HCT116 (cell line): ENCODE data around the gene GPR157. TPM values are rescaled to one million over a fixed set of nuclear protein-coding genes. Genes with fewer than 3 reads are reported as not detected.

ENCODE experiments used
- ATAC-seq: fragments of 200-7000 bp; cut with Tn5 transposase; 2 replicates; pipeline ENCODE4 v1.9.1; 2020; ENCODE audit warnings: mild to moderate bottlenecking, moderate library complexity
- BruUV-seq: library from RNA; stranded (reverse); fragments of 400-500 nt; replicated peaks from 2 replicates; lab custom pipeline; 2021; lab: Mats Ljungman, UMichigan
- CTCF ChIA-PET: fragments of 300-600 bp; sonication (Branson Sonifier 250); formaldehyde crosslinking; loops from one replicate; lab custom pipeline; 2021; ENCODE audit warnings: antibody characterized with exemption; lab: Charles Lee
- POLR2A ChIA-PET: fragments of 300-600, 350-600 bp; sonication (Branson Sonifier 250); formaldehyde crosslinking; loops from one replicate; lab custom pipeline; 2021; ENCODE audit warnings: antibody characterized with exemption; lab: Charles Lee
- RAD21 ChIA-PET, 2 experiments: fragments of 300-600 bp; sonication (Branson Sonifier 250); formaldehyde crosslinking; loops; one replicate each; lab custom pipeline; 2023; ENCODE audit warnings: low total read pairs in 2 of 2; ENCODE audit not compliant: uncharacterized antibody in 2 of 2, unreplicated experiment in 2 of 2, low non-redundant PET in 1 of 2; lab: Charles Lee
- DNase-seq: peaks from one replicate; pipeline ENCODE4 v3.0.0-alpha.2; 2010; ENCODE audit warnings: low read depth, low spot score
- H2AFZ ChIP-seq: fragments of 200-600 bp; shearing (Covaris generic), sonication (generic); 2 replicates; pipeline ENCODE4 v1.6.1; 2017; ENCODE audit warnings: low read depth, mixed run types, mixed read lengths, antibody characterized with exemption, low read length; ENCODE audit not compliant: poor library complexity, severe bottlenecking
- H3K27ac ChIP-seq: 2 replicates; pipeline ENCODE4 v1.5.1; 2012; ENCODE audit warnings: low read depth, low read length
- H3K27me3 ChIP-seq: fragments of 200-600 bp; sonication (generic); 2 replicates; pipeline ENCODE4 v1.6.1; 2016; ENCODE audit warnings: mixed run types, low read length, mixed read lengths; ENCODE audit not compliant: insufficient read depth
- H3K36me3 ChIP-seq, 2 experiments: fragments of 200-500 bp in 1 of 2; fragments of 200-600 bp in 1 of 2; sonication (Bioruptor generic) in 1 of 2; sonication (generic) in 1 of 2; 2 replicates each; pipeline versions ENCODE4 v1.5.1 to v1.6.1; 2014 to 2016; ENCODE audit warnings: low read length in 2 of 2, inconsistent platforms in 1 of 2, mixed read lengths in 1 of 2, mixed run types in 1 of 2; ENCODE audit not compliant: insufficient read depth in 2 of 2, control insufficient read depth in 1 of 2
- H3K4me1 ChIP-seq, 2 experiments: fragments of 200-600 bp in 1 of 2; sonication (generic) in 1 of 2; 2 replicates each; pipeline versions ENCODE4 v1.5.1 to v1.6.1; 2012 to 2017; ENCODE audit warnings: low read length in 2 of 2, inconsistent platforms in 1 of 2, mild to moderate bottlenecking in 1 of 2, mixed read lengths in 1 of 2, mixed run types in 1 of 2, moderate library complexity in 1 of 2; ENCODE audit not compliant: insufficient read depth in 2 of 2, control insufficient read depth in 1 of 2
- H3K4me2 ChIP-seq: fragments of 200-600 bp; sonication (generic); 2 replicates; pipeline ENCODE4 v1.6.1; 2017; ENCODE audit warnings: mixed run types, low read length, mixed read lengths
- H3K4me3 ChIP-seq, 2 experiments: fragments of 200-600 bp in 1 of 2; sonication (generic) in 1 of 2; replicated peaks in 1 of 2; 2 replicates each; pipeline ENCODE4 v1.5.1; 2011 to 2016; ENCODE audit warnings: low read length in 2 of 2, control low read depth in 1 of 2, low read depth in 1 of 2, mild to moderate bottlenecking in 1 of 2, mixed read lengths in 1 of 2, mixed run types in 1 of 2
- H3K79me2 ChIP-seq: fragments of 200-600 bp; sonication (generic); 2 replicates; pipeline ENCODE4 v1.6.1; 2017; ENCODE audit warnings: mild to moderate bottlenecking, mixed run types, low read length, moderate library complexity, mixed read lengths; ENCODE audit not compliant: insufficient read depth
- H3K9ac ChIP-seq: fragments of 200-600 bp; sonication (generic); 2 replicates; pipeline ENCODE4 v1.6.1; 2016; ENCODE audit warnings: low read length, mixed read lengths
- H3K9me2 ChIP-seq: fragments of 200-600 bp; sonication (generic), shearing (Covaris generic); 2 replicates; pipeline ENCODE4 v1.6.1; 2017; ENCODE audit warnings: mixed run types, mild to moderate bottlenecking, moderate library complexity; ENCODE audit not compliant: insufficient read depth
- H3K9me3 ChIP-seq, 2 experiments: fragments of 200-500 bp in 1 of 2; fragments of 200-600 bp in 1 of 2; sonication (Bioruptor generic) in 1 of 2; sonication (generic) in 1 of 2; 2 replicates each; pipeline ENCODE4 v1.6.1; 2014 to 2017; ENCODE audit warnings: low read length in 2 of 2, mixed read lengths in 2 of 2, inconsistent platforms in 1 of 2, low read depth in 1 of 2, mild to moderate bottlenecking in 1 of 2, mixed run types in 1 of 2, moderate library complexity in 1 of 2; ENCODE audit not compliant: control insufficient read depth in 1 of 2, insufficient read depth in 1 of 2
- H4K20me1 ChIP-seq: fragments of 200-600 bp; sonication (generic), shearing (Covaris generic); 2 replicates; pipeline ENCODE4 v1.6.1; 2017; ENCODE audit warnings: mixed run types, mild to moderate bottlenecking, moderate library complexity; ENCODE audit not compliant: insufficient read depth
- ATF3 ChIP-seq: IDR thresholded peaks from 2 replicates; pipeline ENCODE4 v1.6.1; 2012
- CEBPB ChIP-seq: IDR thresholded peaks from 2 replicates; pipeline ENCODE4 v1.6.1; 2012; ENCODE audit warnings: low read depth
- ELF1 ChIP-seq: IDR thresholded peaks from 2 replicates; pipeline ENCODE4 v1.6.1; 2012; ENCODE audit warnings: low read depth, borderline replicate concordance
- EZH2 ChIP-seq: fragments of 200-600 bp; sonication (generic); IDR thresholded peaks from 2 replicates; pipeline ENCODE4 v1.6.1; 2017; ENCODE audit warnings: antibody characterized with exemption, mixed run types
- EZH2phosphoT487 ChIP-seq: fragments of 200-600 bp; IDR thresholded peaks from 2 replicates; pipeline ENCODE4 v1.6.1; 2018; ENCODE audit warnings: antibody characterized with exemption, borderline replicate concordance
- FOSL1 ChIP-seq: IDR thresholded peaks from 2 replicates; pipeline ENCODE4 v1.6.1; 2012; ENCODE audit warnings: low read depth
- JUND ChIP-seq: IDR thresholded peaks from 2 replicates; pipeline ENCODE4 v1.6.1; 2012
- MAX ChIP-seq: IDR thresholded peaks from 2 replicates; pipeline ENCODE4 v1.6.1; 2012
- POLR2A ChIP-seq: IDR thresholded peaks from 2 replicates; pipeline ENCODE4 v1.7.0; 2011; ENCODE audit warnings: borderline replicate concordance; ENCODE audit not compliant: insufficient read depth, insufficient read length; ENCODE audit errors: extremely low read depth
- POLR2AphosphoS5 ChIP-seq: IDR thresholded peaks from 2 replicates; pipeline ENCODE4 v1.6.1; 2011; ENCODE audit warnings: mild to moderate bottlenecking, low read depth, low read length, moderate library complexity
- RAD21 ChIP-seq: IDR thresholded peaks from 2 replicates; pipeline ENCODE4 v1.6.1; 2012; ENCODE audit warnings: low read depth, mild to moderate bottlenecking
- REST ChIP-seq: IDR thresholded peaks from 2 replicates; pipeline ENCODE4 v1.6.1; 2012; ENCODE audit warnings: low read depth
- SIN3A ChIP-seq: IDR thresholded peaks from 2 replicates; pipeline ENCODE4 v1.6.1; 2012; ENCODE audit warnings: low read depth
- SP1 ChIP-seq: IDR thresholded peaks from 2 replicates; pipeline ENCODE4 v1.6.1; 2012; ENCODE audit warnings: low read depth
- SRF ChIP-seq: IDR thresholded peaks from 2 replicates; pipeline ENCODE4 v1.6.1; 2012; ENCODE audit warnings: low read depth
- ZBTB33 ChIP-seq: IDR thresholded peaks from 2 replicates; pipeline ENCODE4 v1.6.1; 2011; ENCODE audit warnings: mild to moderate bottlenecking, low read length, moderate library complexity; ENCODE audit not compliant: insufficient replicate concordance; ENCODE audit errors: extremely low read depth
- ZFX ChIP-seq: fragments of 450-650 bp; IDR thresholded peaks from 2 replicates; pipeline ENCODE4 v1.6.1; 2017
- intact Hi-C: fragments of 100-400 bp; cut with micrococcal nuclease; formaldehyde crosslinking; loops from 2 replicates; pipeline ENCODE4 v1.10.0; 2022
- total RNA-seq: library from RNA; stranded (reverse); gene quantifications from one replicate; pipeline ENCODE4 v1.2.1, GENCODE V29; 2021; ENCODE audit not compliant: unreplicated experiment

Gene GPR157
- total RNA-seq, 1 experiment from 2014 or later = 7.7 TPM

GRCh38 chr1:9166289-9167235, 37.7 kb upstream of the GPR157 start:
- no TSS peak for BruUV-seq
- Histone ChIP-seq H3K9me2 (no peaks in the 10 kb centered on the region), H3K4me3 (no peak overlapping the region), H3K9ac (no peak overlapping the region), H3K9me3 (no peaks in the 10 kb centered on the region), H3K4me1 (peaks cover 39 to 45% of the 10 kb centered on the region in 2 experiments), H3K4me2 (no peak overlapping the region), H3K27ac (no peak overlapping the region), H3K36me3 (no peaks in the 10 kb centered on the region), H3K79me2 (peaks cover 41% of the 10 kb centered on the region)
- intact Hi-C loops = no loop called here
- DNase-seq = no peak
- ChIA-PET POLR2A (no interaction called here), RAD21 (no interaction called here)
- TF ChIP-seq ATF3 (no peak), POLR2A (no peak), EZH2 (no peak), FOSL1 (no peak), SIN3A (no peak), ZFX (no peak), JUND (no peak), ELF1 (no peak), REST (no peak), POLR2AphosphoS5 (no peak), ZBTB33 (no peak), EZH2phosphoT487 (no peak), CEBPB (no peak), SRF (no peak), RAD21 (no peak), MAX (no peak), SP1 (no peak)
- TF ChIP-seq, all 23 proteins: peak for 0
- peaks cover 8% of the 10 kb centered on the region; the same call in 1 of the 2 replicates for H4K20me1 ChIP-seq
- CTCF ChIA-PET = interaction anchor here (0.9 kb wide), 2 partner anchors 14 to 56 kb away, joined by 3 read pairs; no protein-coding TSS in a partner anchor
- ATAC-seq = no peak
- peaks cover 2% of the 10 kb centered on the region; the same call in 1 of the 2 replicates for H3K27me3 ChIP-seq
- H2AFZ ChIP-seq = no peak overlapping the region
